OCI-M2 (cell line): ENCODE measurements around the gene SZT2.
"Not testable (repeated sequence)": the region's sequence is repeated elsewhere in the genome, so short reads cannot be mapped to it uniquely, and the experiment has no call there.

Experiments
- DNase-seq: peaks from one replicate; lab custom pipeline; 2025; ENCODE audit not compliant: unreplicated experiment; lab: John Stamatoyannopoulos, UW

SZT2 gene

DNA sequence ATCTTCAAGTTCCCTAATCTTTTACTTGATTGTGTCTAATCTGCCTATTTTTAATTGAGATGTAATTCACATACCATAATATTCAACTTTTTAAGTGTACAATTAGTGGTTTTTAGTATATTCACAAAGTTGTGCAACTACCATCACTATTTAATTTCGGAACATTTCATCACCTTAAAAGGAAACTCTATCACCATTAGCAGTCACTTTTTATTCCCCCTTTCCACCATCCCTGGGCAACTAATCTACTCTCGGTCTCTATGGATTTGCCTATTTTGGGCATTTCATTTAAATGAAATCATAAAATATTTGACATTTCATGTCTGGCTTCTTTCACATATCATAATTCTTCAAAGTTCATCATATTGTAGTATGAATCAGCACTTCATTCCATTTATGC lies 94.7 kb downstream of the SZT2 start:
- DNase-seq: no peak

DNA sequence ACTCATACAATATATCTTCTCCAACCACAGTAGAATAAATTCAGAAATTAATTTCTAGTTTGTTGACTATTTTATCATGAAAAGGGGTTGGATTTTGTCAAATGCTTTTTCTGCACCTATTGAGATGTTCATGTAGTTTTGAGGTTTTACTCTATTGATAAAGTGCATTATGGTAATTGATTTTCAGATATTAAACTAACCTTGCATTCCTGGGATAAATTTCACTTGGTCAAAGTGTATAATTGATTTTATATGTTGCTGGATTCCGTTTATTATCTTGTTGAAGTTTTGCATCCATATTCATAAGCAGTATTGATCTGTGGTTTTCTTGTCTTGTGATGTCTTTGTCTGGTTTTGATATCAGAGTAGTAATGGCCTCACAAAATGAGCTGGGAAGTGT lies 98.5 kb downstream of the SZT2 start:
- DNase-seq: no peak

DNA sequence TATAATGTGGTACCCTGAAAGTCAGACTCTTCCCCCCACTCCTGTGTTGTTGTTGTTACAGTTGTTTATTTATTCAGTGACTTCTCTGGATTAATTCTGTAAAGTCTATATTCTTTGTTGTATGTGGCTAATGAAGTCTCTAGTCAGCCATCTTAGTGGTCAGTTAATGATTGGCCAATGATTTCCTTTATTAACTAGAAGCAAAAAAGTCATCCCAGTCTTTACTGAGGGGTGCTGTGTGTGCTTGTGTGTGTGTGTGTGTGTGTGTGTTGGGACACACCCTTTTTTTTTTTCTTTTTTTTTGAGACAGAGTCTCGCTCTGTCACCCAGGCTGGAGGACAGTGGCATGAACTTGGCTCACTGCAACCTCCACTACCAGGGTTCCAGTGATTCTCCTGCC lies 101.4 kb downstream of the SZT2 start:
- no peak for DNase-seq

DNA sequence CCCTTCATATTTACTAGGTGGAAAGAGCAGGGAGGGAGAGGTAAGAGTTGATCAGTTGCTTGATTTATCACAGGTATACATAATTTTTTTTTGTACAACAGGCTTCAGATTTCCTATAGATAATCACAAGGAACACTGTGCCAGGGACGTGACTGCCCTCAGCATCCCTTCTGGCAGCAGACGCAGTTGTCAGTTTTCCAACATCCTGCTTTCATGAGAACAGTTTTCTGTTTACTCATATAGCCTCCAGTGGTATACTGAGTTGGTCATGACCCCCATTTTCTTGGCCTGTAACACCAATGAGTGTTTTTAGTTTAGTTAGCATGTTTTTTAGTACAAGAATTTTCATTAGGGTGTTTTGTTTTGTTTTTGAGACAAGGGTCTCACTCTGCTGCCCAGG lies 103.1 kb downstream of the SZT2 start:
- DNase-seq: no peak

DNA sequence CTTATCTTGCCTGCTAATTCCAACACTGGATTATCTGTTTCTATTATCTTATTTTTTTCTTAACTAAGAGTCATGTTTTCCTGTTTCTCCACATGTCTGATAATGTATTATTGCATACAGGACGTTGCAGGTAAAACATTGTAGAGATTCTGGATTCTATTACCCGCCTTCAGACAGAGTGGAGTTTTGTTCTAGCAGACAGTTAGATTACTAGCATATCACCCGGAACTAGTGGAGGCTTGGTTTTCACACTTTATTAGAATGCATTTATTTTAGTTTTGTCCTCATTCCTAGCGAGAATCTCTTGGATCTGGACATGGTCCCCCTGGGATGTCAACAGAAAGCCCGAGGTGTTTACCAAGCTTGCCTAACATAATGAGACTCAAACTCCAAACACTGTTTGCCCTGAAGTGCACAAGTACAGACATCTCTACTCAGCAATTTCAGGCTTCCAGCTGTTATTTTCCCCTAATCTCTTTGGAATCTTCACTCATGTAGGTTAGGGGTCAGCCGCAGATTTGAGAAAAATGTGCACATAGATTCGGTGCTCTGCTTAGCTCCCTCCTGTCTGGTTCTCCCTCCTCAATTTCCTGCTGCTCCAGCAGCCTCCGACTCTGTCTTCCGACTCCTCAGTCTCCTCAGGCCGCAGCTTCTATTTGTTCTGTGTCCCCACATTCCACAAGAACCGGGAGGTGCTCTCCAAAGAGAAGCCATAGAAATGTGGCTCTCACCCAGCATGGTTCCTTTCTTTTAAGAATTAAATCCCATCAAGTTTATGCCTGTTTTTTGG lies 104.2 kb downstream of the SZT2 start:
- no peak for DNase-seq

DNA sequence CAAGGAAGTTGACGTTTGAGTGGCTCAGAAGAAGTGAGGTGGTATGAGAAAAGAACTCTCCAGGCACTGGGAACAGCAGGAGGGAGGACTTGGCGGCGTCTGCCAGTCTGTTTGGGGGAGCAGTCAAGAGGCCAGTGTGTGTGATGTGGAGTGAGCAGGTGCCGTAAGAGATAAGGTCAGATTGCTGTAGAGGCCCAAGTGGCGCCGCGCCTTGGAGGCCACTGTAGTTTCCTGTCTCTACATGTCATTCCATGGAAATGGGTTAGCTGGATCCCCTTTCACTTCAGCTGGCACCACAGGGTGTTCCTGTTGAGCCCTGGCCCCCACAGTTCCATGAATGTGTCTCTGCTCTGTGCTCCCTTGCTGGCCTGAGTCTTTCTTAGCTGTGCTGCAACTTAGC lies 105.5 kb downstream of the SZT2 start:
- no peak for DNase-seq

DNA sequence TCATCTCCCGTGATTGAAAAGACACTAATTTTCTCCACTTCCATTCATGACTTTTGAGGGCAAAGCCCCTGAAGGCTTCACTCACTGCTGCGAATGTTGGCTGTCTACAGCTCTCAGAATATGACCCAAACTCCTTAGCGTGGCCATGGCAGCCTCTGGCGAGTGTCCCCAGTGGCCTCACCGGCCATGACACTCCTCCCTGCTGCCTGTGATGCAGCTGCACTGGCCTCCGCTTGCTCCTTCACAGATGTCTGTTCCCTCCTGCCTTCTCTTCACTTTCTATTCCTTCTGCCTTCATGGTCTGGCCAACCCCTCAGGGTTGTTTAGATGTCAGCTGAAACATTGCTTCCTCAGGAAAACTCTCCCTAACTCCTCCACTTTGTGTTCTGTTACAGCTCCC lies 110.2 kb downstream of the SZT2 start:
- no peak for DNase-seq

DNA sequence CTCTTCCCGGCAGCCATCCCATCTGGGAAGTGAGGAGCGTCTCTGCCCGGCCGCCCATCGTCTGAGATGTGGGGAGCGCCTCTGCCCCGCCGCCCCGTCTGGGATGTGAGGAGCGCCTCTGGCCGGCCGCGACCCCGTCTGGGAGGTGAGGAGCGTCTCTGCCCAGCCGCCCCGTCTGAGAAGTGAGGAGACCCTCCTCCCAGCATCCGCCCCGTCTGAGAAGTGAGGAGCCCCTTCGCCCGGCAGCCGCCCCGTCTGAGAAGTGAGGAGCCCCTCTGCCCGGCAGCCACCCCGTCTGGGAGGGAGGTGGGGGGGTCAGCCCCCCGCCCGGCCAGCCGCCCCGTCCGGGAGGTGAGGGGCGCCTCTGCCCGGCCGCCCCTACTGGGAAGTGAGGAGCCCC lies 112.1 kb downstream of the SZT2 start:
- DNase-seq: not testable (repeated sequence)

DNA sequence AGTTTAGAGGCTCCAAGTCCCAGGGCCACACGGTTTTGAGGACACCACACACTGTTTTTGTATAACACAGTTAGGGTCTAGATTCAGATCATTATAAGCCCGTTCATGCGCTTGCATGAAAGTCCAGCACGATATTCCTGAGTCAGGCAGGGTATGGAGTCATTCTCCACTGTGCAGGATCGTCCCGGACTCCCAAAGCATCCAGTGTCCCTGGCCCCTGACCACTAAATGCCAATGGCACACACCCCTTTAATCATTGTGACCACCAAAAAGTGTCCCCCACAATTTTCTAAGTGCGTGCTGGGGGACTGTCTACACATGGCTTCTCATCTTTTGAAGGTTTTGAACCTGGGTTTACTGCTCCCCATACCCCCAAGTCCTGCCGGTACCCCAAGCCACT lies 113.8 kb downstream of the SZT2 start:
- no peak for DNase-seq
